Astrocyte (in vitro differentiated cells and primary cell): ENCODE measurements around the gene TNFRSF19. TPM values are rescaled to one million over a fixed set of nuclear protein-coding genes. Genes with fewer than 3 reads are reported as not detected.

Experiments used
- DNase-seq: peaks from one replicate; pipeline ENCODE4 v3.0.0-alpha.2; 2010; ENCODE audit warnings: low read depth
- FAIRE-seq: peaks from 2 replicates; lab custom pipeline; 2011; peaks lifted over from hg19 to GRCh38; lab: Jason Lieb, UNC
- H2AFZ ChIP-seq: 2 replicates; pipeline ENCODE4 v1.6.0; 2012; ENCODE audit warnings: low read depth, low read length, inconsistent platforms
- H3K27ac ChIP-seq: 2 replicates; pipeline ENCODE4 v1.5.1; 2011; ENCODE audit warnings: low read depth, low read length, inconsistent platforms
- H3K27me3 ChIP-seq: 2 replicates; pipeline ENCODE4 v1.6.0; 2011; ENCODE audit warnings: low read length, inconsistent platforms; ENCODE audit not compliant: insufficient read depth
- H3K36me3 ChIP-seq: 2 replicates; pipeline ENCODE4 v1.5.1; 2011; ENCODE audit warnings: low read length, inconsistent platforms; ENCODE audit not compliant: insufficient read depth
- H3K4me1 ChIP-seq: 2 replicates; pipeline ENCODE4 v1.5.1; 2011; ENCODE audit warnings: low read length, inconsistent platforms; ENCODE audit not compliant: insufficient read depth
- H3K4me2 ChIP-seq: 2 replicates; pipeline ENCODE4 v1.6.0; 2012; ENCODE audit warnings: low read length, inconsistent platforms
- H3K4me3 ChIP-seq: 2 replicates; pipeline ENCODE4 v1.5.1; 2011; ENCODE audit warnings: low read depth, mild to moderate bottlenecking, low read length, inconsistent platforms; ENCODE audit not compliant: insufficient read depth
- H3K79me2 ChIP-seq: 2 replicates; pipeline ENCODE4 v1.6.0; 2012; ENCODE audit warnings: mild to moderate bottlenecking, low read length, inconsistent platforms; ENCODE audit not compliant: insufficient read depth
- H3K9ac ChIP-seq: 2 replicates; pipeline ENCODE4 v1.6.0; 2012; ENCODE audit warnings: mild to moderate bottlenecking, low read length, inconsistent platforms
- H3K9me3 ChIP-seq: 2 replicates; pipeline ENCODE4 v1.5.1; 2012; ENCODE audit warnings: low read depth, mild to moderate bottlenecking, low read length, inconsistent platforms; ENCODE audit not compliant: insufficient read depth
- H4K20me1 ChIP-seq: 2 replicates; pipeline ENCODE4 v1.6.0; 2012; ENCODE audit warnings: low read length, inconsistent platforms; ENCODE audit not compliant: insufficient read depth
- H3K27ac Mint-ChIP-seq: one replicate; pipeline ENCODE4 v1.8.0; 2021; ENCODE audit warnings: mild to moderate bottlenecking, mixed read lengths; ENCODE audit not compliant: unreplicated experiment
- H3K27me3 Mint-ChIP-seq: one replicate; pipeline ENCODE4 v1.8.0; 2021; ENCODE audit warnings: low read depth, mixed read lengths; ENCODE audit not compliant: unreplicated experiment
- H3K36me3 Mint-ChIP-seq: one replicate; pipeline ENCODE4 v1.8.0; 2021; ENCODE audit warnings: low read depth, mixed read lengths; ENCODE audit not compliant: unreplicated experiment
- H3K4me1 Mint-ChIP-seq: one replicate; pipeline ENCODE4 v1.8.0; 2021; ENCODE audit warnings: low read depth, mixed read lengths; ENCODE audit not compliant: unreplicated experiment
- H3K4me3 Mint-ChIP-seq: one replicate; pipeline ENCODE4 v1.8.0; 2021; ENCODE audit warnings: mild to moderate bottlenecking, moderate library complexity, mixed read lengths; ENCODE audit not compliant: unreplicated experiment
- H3K9me3 Mint-ChIP-seq: one replicate; pipeline ENCODE4 v1.8.0; 2021; ENCODE audit warnings: mild to moderate bottlenecking, mixed read lengths; ENCODE audit not compliant: unreplicated experiment
- CTCF ChIP-seq: IDR thresholded peaks from 2 replicates; pipeline ENCODE4 v1.5.1; 2011; ENCODE audit warnings: low read depth, mild to moderate bottlenecking, inconsistent platforms, low read length, moderate library complexity; ENCODE audit not compliant: insufficient read depth
- EZH2 ChIP-seq: IDR thresholded peaks from 2 replicates; pipeline ENCODE4 v1.6.1; 2012; ENCODE audit warnings: mild to moderate bottlenecking, low read length, inconsistent platforms; ENCODE audit not compliant: insufficient read depth
- total RNA-seq: library from RNA; stranded (reverse); gene quantifications from 2 replicates; pipeline ENCODE4 v1.2.1, GENCODE V29; 2021

The TNFRSF19 gene
- total RNA-seq, 1 donor from 2014 or later = 27.8 TPM

GRCh38 chr13:23710366-23710765, 140.2 kb downstream of the TNFRSF19 start:
- H3K36me3 Mint-ChIP-seq = no peaks in the 10 kb centered on the region
- no peaks in the 10 kb centered on the region for H3K9me3 Mint-ChIP-seq
- Histone ChIP-seq H4K20me1 (no peaks in the 10 kb centered on the region), H3K4me1 (peaks cover 4% of the 10 kb centered on the region), H3K27ac (no peak overlapping the region), H3K9ac (no peak overlapping the region), H3K4me3 (no peak overlapping the region), H3K79me2 (no peaks in the 10 kb centered on the region), H3K27me3 (no peaks in the 10 kb centered on the region), H2AFZ (no peak overlapping the region), H3K36me3 (no peaks in the 10 kb centered on the region), H3K4me2 (no peak overlapping the region), H3K9me3 (peaks cover 3% of the 10 kb centered on the region)
- peaks cover 2% of the 10 kb centered on the region for H3K4me1 Mint-ChIP-seq
- H3K27me3 Mint-ChIP-seq = no peaks in the 10 kb centered on the region
- FAIRE-seq (peak; percentile 26), DNase-seq (no peak)
- no peak for TF ChIP-seq CTCF
- TF ChIP-seq EZH2 = no peak
- no peak overlapping the region for H3K27ac Mint-ChIP-seq
- H3K4me3 Mint-ChIP-seq = no peak overlapping the region

DNA sequence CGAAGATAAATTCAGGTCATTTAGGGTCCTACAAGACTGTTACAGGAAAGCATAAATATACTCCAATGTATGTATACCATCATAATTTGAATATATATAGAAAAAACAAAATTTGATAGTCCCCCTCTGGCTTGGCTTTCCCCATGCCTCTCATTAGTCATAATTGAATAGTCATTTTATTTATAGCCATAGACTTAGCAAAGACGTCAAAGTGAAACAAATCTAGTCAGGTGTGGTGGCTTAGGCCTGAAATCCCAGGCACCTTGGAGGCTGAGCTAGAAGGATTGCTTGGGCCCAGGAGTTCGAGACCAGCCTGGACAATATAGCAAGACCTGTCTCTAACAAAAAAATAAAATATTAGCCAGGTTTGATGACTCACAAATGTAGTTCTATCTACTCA, 141.1 kb downstream of the TNFRSF19 start:
- Mint-ChIP-seq H3K4me3 (no peak overlapping the region), H3K9me3 (no peaks in the 10 kb centered on the region), H3K4me1 (no peaks in the 10 kb centered on the region), H3K27ac (no peak overlapping the region), H3K27me3 (peaks cover under 1% of the 10 kb centered on the region), H3K36me3 (no peaks in the 10 kb centered on the region)
- TF ChIP-seq EZH2 (no peak), CTCF (no peak)
- Histone ChIP-seq H4K20me1 (no peaks in the 10 kb centered on the region), H3K27ac (no peak overlapping the region), H3K4me1 (no peaks in the 10 kb centered on the region), H3K4me3 (no peak overlapping the region), H2AFZ (no peak overlapping the region), H3K36me3 (no peaks in the 10 kb centered on the region), H3K27me3 (no peaks in the 10 kb centered on the region), H3K9me3 (peaks cover 3% of the 10 kb centered on the region), H3K9ac (no peak overlapping the region), H3K4me2 (no peak overlapping the region), H3K79me2 (no peaks in the 10 kb centered on the region)
- no peak for FAIRE-seq
- DNase-seq = no peak

DNA sequence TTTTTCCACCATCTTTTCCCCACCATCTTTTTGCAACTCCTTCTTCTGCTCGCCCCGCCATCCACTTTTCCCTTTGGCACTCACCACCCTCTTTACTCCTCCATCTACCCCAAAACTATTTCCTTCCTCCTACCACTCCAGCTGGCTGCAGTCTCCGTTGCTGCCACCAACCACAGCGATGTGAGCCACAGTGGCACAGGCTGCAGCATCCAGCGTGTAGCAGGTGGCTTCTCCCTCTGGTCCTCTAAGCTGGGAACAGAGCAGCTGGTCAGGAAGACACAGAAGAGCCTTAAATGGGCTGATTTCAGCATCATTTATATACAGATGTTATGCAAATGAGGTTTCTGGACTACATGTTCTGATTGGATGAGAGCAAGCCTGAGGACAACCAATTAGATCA, 144.5 kb downstream of the TNFRSF19 start:
- H3K27ac ChIP-seq = no peak overlapping the region
- no peaks in the 10 kb centered on the region for H3K4me1 ChIP-seq
- TF ChIP-seq CTCF (no peak), EZH2 (no peak)
- H3K9me3 ChIP-seq = peaks cover 3% of the 10 kb centered on the region
- H3K27me3 ChIP-seq = no peaks in the 10 kb centered on the region
- Mint-ChIP-seq H3K36me3 (no peaks in the 10 kb centered on the region), H3K4me1 (peaks cover 2% of the 10 kb centered on the region), H3K4me3 (no peak overlapping the region), H3K27ac (no peak overlapping the region), H3K27me3 (peaks cover 4% of the 10 kb centered on the region), H3K9me3 (no peaks in the 10 kb centered on the region)
- no peak overlapping the region for H3K4me3 ChIP-seq
- no peak overlapping the region for H3K4me2 ChIP-seq
- H4K20me1 ChIP-seq = no peaks in the 10 kb centered on the region
- no peak overlapping the region for H2AFZ ChIP-seq
- DNase-seq = no peak
- no peaks in the 10 kb centered on the region for H3K36me3 ChIP-seq
- no peak for FAIRE-seq
- no peaks in the 10 kb centered on the region for H3K79me2 ChIP-seq
- no peak overlapping the region for H3K9ac ChIP-seq
